ENCODE results near the gene S100B. TPM values are rescaled to one million over a fixed set of nuclear protein-coding genes. Genes with fewer than 3 reads are reported as not detected.
"Not testable (repeated sequence)": the region's sequence is repeated elsewhere in the genome, so short reads cannot be mapped to it uniquely, and the experiment has no call there.

The S100B gene
- total RNA-seq, 1 experiment from 2014 or later, result 0.18 TPM

GRCh38 chr21:46636181-46636512, 31.3 kb upstream of the S100B start:
- Histone ChIP-seq H3K27ac (peak overlapping the region; percentile 94; the same call in 1 of the 2 replicates), H3K27me3 (no peaks in the 10 kb centered on the region), H3K36me3 (peaks cover 3% of the 10 kb centered on the region; the same call in 1 of the 2 replicates), H3K4me3 (peak overlapping the region; percentile 79), H3K9me3 (replicated peaks) (no peaks in the 10 kb centered on the region), H3K4me1 (no peaks in the 10 kb centered on the region)
- DNase-seq, result no peak

DNA sequence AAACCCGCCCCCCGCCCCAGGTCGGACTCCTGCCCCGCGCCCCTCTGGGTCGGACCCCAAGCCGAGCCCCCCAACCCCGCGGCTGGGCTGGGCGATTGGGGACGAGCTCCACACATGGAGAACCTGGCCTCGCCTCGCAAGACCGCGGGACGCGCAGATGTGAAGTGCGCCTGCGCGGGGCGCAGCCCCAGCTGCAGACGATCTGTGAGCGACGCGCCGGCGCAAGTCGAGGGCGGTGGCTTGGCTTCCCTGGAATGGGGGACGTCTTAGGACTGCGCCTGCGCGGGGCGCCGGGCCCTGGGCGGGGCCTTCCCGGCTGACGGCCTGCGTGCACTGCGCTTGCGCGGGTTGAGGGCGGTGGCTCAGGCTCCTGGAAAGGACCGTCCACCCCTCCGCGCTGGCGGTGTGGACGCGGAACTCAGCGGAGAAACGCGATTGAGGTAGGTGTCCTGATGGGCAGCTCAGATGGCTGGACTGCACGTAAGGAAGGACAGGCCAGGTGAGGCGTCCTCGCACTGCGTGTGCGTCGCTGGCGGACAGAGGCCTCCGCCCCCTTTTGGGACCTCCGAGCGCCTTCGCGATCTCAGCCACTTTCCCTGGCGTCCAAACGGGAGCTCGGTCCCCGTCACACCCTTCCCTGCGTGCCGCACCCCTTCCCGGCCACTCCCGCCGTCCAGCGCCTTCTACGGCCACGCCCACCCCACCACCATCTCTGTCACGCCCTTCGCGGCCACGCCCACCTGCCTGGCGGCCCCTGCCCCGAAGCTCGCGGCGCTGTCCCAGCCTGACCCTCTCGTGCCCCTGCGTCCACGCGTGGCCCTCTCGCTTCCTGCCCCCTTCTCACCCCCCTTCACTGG, 30.7 kb upstream of the S100B start, which contains the start of gene PRMT2:
TSS of gene PRMT2 (plus strand) at position 351 of the 857 bp plus-strand sequence. CDS start 1,278 bp downstream, outside the sequence.
- peaks cover 3% of the 10 kb centered on the region; the same call in 1 of the 2 replicates for H3K36me3 ChIP-seq
- no peaks in the 10 kb centered on the region for H3K27me3 ChIP-seq
- no peaks in the 10 kb centered on the region for H3K4me1 ChIP-seq
- peak; percentile 97 to 98 for DNase-seq
- peak within 1 kb of the TSS; percentile 94 for H3K27ac ChIP-seq
- no peaks in the 10 kb centered on the region for H3K9me3 ChIP-seq (replicated peaks)
- peak within 1 kb of the TSS; percentile 79 for H3K4me3 ChIP-seq

GRCh38 chr21:46634966-46635323, 30.1 kb upstream of the S100B start:
- Histone ChIP-seq H3K9me3 (replicated peaks) (no peaks in the 10 kb centered on the region), H3K4me1 (no peaks in the 10 kb centered on the region), H3K27me3 (no peaks in the 10 kb centered on the region), H3K27ac (peak overlapping the region; percentile 94), H3K36me3 (peaks cover 3% of the 10 kb centered on the region; the same call in 1 of the 2 replicates), H3K4me3 (peak overlapping the region; percentile 79)
- DNase-seq, result peak; percentile 85 to 88

DNA sequence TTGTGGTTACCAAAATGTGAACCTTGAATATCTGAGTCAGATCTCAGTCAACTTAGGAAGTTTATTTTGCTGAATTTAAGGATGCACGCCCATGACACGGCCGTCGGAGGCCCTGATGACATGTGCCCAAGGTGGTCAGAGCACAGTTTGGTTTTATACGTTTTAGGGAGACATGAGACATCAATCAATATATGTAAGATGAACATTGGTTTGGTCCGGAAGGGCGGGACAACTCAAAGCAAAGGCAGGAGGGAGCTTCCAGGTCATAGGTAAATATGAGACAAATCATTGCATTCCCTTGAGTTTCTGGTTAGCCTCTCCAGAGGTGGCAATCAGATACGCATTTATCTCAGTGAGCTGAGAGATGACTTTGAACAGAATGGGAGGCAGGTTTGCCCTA, 29.5 kb upstream of the S100B start:
- Histone ChIP-seq H3K27ac (peak overlapping the region; percentile 94), H3K27me3 (no peaks in the 10 kb centered on the region), H3K9me3 (replicated peaks) (no peaks in the 10 kb centered on the region), H3K4me1 (no peaks in the 10 kb centered on the region), H3K4me3 (peak overlapping the region; percentile 79), H3K36me3 (peaks cover 3% of the 10 kb centered on the region; the same call in 1 of the 2 replicates)
- DNase-seq, result peak in 1 of 2 experiments; percentile 28

DNA sequence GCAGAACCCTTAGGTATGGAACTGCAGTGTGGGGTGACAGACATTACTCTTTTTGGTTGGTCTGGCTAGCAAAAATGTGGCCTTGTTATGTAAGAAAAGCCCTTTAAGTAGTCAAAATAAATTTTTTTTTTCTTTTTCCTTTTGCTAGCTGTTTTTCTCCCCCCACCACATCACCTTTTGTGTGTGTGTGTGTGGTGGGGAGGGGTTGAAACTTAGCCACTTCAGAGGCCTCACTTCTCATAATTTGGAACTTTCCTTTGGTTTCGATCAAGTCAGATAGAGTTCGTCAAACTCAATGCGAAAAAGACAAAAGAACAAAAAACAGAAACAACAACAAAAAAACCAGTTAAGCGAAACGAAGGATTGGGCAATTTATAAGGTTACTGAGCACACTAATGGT, 28.7 kb upstream of the S100B start:
- Histone ChIP-seq H3K27me3 (no peaks in the 10 kb centered on the region), H3K4me1 (no peaks in the 10 kb centered on the region), H3K36me3 (peaks cover 3% of the 10 kb centered on the region; the same call in 1 of the 2 replicates), H3K27ac (no peak overlapping the region), H3K4me3 (no peak overlapping the region), H3K9me3 (replicated peaks) (no peaks in the 10 kb centered on the region)
- no peak for DNase-seq

- H3K9me3 ChIP-seq (replicated peaks); H3K27me3 ChIP-seq; H3K36me3 ChIP-seq; H3K4me1 ChIP-seq; H3K4me3 ChIP-seq; H3K27ac ChIP-seq; DNase-seq: not testable (repeated sequence)
Measured at GRCh38 chr21:46630915-46631314, 26.0 kb upstream of the S100B start.

- no peak for DNase-seq
- H3K36me3 ChIP-seq, result no peaks in the 10 kb centered on the region
- H3K4me1 ChIP-seq, result no peaks in the 10 kb centered on the region
- H3K27me3 ChIP-seq, result no peaks in the 10 kb centered on the region
- no peaks in the 10 kb centered on the region; the same call in 1 of the 2 replicates for H3K9me3 ChIP-seq (replicated peaks)
- no peak overlapping the region for H3K4me3 ChIP-seq
- H3K27ac ChIP-seq, result no peak overlapping the region
Measured at GRCh38 chr21:46628868-46629267, 24.0 kb upstream of the S100B start.

DNA sequence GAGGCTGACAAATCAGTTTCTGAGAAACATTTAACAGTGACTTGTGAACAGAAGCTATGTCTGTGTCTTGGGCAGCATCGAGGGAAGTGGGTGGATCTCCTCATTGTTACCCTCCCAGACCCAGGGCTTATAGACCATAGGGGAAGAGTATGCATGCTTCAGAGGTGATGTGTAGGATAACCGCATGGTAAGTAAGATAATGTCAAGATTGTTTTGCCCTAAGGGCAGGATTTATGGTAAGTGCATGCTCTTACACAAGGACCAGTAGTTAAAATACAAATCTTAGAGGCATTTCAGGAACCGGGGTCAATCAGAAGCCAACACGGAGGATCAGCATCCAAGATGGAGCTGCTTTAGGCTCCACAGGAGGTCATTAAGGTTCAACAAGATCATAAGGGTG, 22.8 kb upstream of the S100B start:
- no peaks in the 10 kb centered on the region for H3K36me3 ChIP-seq
- H3K4me3 ChIP-seq, result no peak overlapping the region
- H3K9me3 ChIP-seq (replicated peaks), result no peaks in the 10 kb centered on the region; the same call in 1 of the 2 replicates
- no peaks in the 10 kb centered on the region for H3K4me1 ChIP-seq
- H3K27ac ChIP-seq, result no peak overlapping the region
- DNase-seq, result no peak
- no peaks in the 10 kb centered on the region for H3K27me3 ChIP-seq

DNA sequence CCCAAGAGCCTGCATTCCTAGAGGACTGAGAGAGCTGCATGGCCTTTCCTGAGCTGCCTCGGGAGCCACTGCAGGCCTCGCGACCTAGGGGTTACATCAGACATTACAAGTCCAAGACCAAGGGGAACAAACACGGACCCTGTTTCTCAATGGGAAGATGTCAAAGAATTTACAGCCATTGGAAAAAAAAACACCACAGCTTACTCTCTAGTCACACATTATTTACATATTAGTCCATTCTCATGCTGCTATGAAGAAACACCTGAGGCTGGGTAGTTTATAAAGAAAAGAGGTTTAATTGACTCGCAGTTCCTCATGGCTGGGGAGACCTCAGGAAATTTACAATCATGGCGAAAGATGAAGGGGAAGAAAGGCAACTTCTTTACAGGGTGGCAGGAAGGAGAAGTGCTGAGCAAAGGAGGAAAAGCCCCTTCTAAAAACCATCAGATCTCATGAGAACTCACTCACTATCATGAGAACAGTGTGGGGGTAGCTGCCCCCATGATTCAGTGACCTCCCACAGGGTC, 22.2 kb upstream of the S100B start:
- Histone ChIP-seq H3K9me3 (replicated peaks) (no peaks in the 10 kb centered on the region; the same call in 1 of the 2 replicates), H3K36me3 (no peaks in the 10 kb centered on the region), H3K4me3 (no peak overlapping the region), H3K4me1 (peaks cover 1% of the 10 kb centered on the region; the same call in 1 of the 2 replicates), H3K27ac (no peak overlapping the region), H3K27me3 (no peaks in the 10 kb centered on the region)
- DNase-seq, result no peak

GRCh38 chr21:46626536-46626935, 21.7 kb upstream of the S100B start:
- H3K9me3 ChIP-seq (replicated peaks), result no peaks in the 10 kb centered on the region; the same call in 1 of the 2 replicates
- H3K36me3 ChIP-seq, result no peaks in the 10 kb centered on the region
- H3K27ac ChIP-seq, result no peak overlapping the region
- peaks cover 4% of the 10 kb centered on the region; the same call in 1 of the 2 replicates for H3K4me1 ChIP-seq
- DNase-seq, result no peak
- no peak overlapping the region for H3K4me3 ChIP-seq
- H3K27me3 ChIP-seq, result no peaks in the 10 kb centered on the region

- Histone ChIP-seq H3K27me3 (no peaks in the 10 kb centered on the region), H3K36me3 (no peaks in the 10 kb centered on the region), H3K4me3 (no peak overlapping the region), H3K4me1 (peaks cover 4% of the 10 kb centered on the region; the same call in 1 of the 2 replicates), H3K9me3 (replicated peaks) (no peaks in the 10 kb centered on the region; the same call in 1 of the 2 replicates), H3K27ac (no peak overlapping the region)
- DNase-seq, result no peak
Measured at GRCh38 chr21:46625759-46626158, 20.9 kb upstream of the S100B start.

- Histone ChIP-seq H3K27me3 (no peaks in the 10 kb centered on the region), H3K9me3 (replicated peaks) (no peaks in the 10 kb centered on the region; the same call in 1 of the 2 replicates), H3K4me1 (peaks cover 4% of the 10 kb centered on the region; the same call in 1 of the 2 replicates), H3K36me3 (no peaks in the 10 kb centered on the region), H3K4me3 (no peak overlapping the region), H3K27ac (no peak overlapping the region)
- DNase-seq, result peak; percentile 22 to 37
Measured at GRCh38 chr21:46624050-46624449, 19.2 kb upstream of the S100B start.

DNA sequence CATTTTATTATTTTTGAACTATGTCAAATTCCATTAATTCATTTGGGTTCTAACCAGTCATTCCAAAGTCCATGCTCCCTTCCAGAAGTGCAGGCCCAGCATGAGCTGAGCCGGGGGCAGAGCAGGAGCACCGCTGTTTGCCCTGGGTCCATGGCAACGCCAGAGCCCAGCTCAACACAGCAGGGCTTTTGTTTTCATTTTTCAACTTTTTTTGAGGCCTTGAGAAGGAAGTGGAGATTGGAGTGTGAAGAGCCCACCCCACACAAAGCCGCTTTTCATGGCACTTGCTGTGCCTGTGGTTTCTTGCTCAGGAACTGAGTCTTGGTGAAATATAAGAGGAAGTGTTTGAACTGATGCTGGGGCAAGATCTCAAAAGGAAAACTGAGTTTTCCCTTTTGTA, 17.3 kb upstream of the S100B start:
- Histone ChIP-seq H3K4me1 (peaks cover 4% of the 10 kb centered on the region; the same call in 1 of the 2 replicates), H3K27me3 (no peaks in the 10 kb centered on the region), H3K4me3 (no peak overlapping the region), H3K9me3 (replicated peaks) (no peaks in the 10 kb centered on the region; the same call in 1 of the 2 replicates), H3K27ac (0 out of 2 replicates have a peak overlapping the region, but pooled peaks have one; percentile 9), H3K36me3 (no peaks in the 10 kb centered on the region)
- peak; percentile 73 to 92 for DNase-seq

- Histone ChIP-seq H3K27me3 (no peaks in the 10 kb centered on the region), H3K4me3 (no peak overlapping the region), H3K4me1 (peaks cover 4% of the 10 kb centered on the region; the same call in 1 of the 2 replicates), H3K27ac (no peak overlapping the region), H3K9me3 (replicated peaks) (no peaks in the 10 kb centered on the region; the same call in 1 of the 2 replicates), H3K36me3 (no peaks in the 10 kb centered on the region)
- DNase-seq, result no peak
Measured at GRCh38 chr21:46621457-46622182, 16.7 kb upstream of the S100B start.
